Stimulated activated CD8-positive, alpha-beta memory T cell treated with anti-CD3 and anti-CD28 coated beads, Interleukin-15, amount 100 ng/mL, for 24 hours (primary cell): ENCODE data around the gene HMCN1.

ENCODE experiments used
- DNase-seq: peaks from one replicate; pipeline ENCODE4 v3.0.0-alpha.2; 2020; ENCODE audit warnings: low read depth

The HMCN1 gene

GRCh38 chr1:186030453-186030852 is 296.3 kb downstream of the HMCN1 start:
- DNase-seq, result no peak

GRCh38 chr1:186033847-186034271 is 299.7 kb downstream of the HMCN1 start:
- DNase-seq, result no peak

GRCh38 chr1:186042230-186042629 is 308.0 kb downstream of the HMCN1 start:
- DNase-seq, result no peak

- DNase-seq, result no peak
Measured at GRCh38 chr1:186043296-186043695, 309.1 kb downstream of the HMCN1 start.

- no peak for DNase-seq
Measured at GRCh38 chr1:186044079-186044685, 310.0 kb downstream of the HMCN1 start.

- no peak for DNase-seq
Measured at GRCh38 chr1:186046437-186047211, 312.4 kb downstream of the HMCN1 start.

GRCh38 chr1:186050360-186050759 is 316.2 kb downstream of the HMCN1 start:
- DNase-seq, result no peak

GRCh38 chr1:186054003-186054402 is 319.8 kb downstream of the HMCN1 start:
- no peak for DNase-seq

GRCh38 chr1:186054932-186055331 is 320.7 kb downstream of the HMCN1 start:
- DNase-seq, result no peak

GRCh38 chr1:186055846-186056245 is 321.7 kb downstream of the HMCN1 start:
- no peak for DNase-seq

GRCh38 chr1:186057086-186057485 is 322.9 kb downstream of the HMCN1 start:
- DNase-seq, result no peak

- no peak for DNase-seq
Measured at GRCh38 chr1:186059311-186059710, 325.1 kb downstream of the HMCN1 start.

GRCh38 chr1:186059752-186060151 is 325.6 kb downstream of the HMCN1 start:
- DNase-seq, result no peak

- DNase-seq, result no peak
Measured at GRCh38 chr1:186060226-186060625, 326.0 kb downstream of the HMCN1 start.

GRCh38 chr1:186063091-186063657 is 329.0 kb downstream of the HMCN1 start:
- DNase-seq, result no peak

- DNase-seq, result no peak
Measured at GRCh38 chr1:186066411-186066810, 332.2 kb downstream of the HMCN1 start.

- no peak for DNase-seq
Measured at GRCh38 chr1:186073697-186074096, 339.5 kb downstream of the HMCN1 start.

- DNase-seq, result no peak
Measured at GRCh38 chr1:186076006-186076405, 341.8 kb downstream of the HMCN1 start.

GRCh38 chr1:186078245-186078644 is 344.1 kb downstream of the HMCN1 start:
- no peak for DNase-seq

- no peak for DNase-seq
Measured at GRCh38 chr1:186079084-186079684, 345.0 kb downstream of the HMCN1 start.

- DNase-seq, result no peak
Measured at GRCh38 chr1:186082235-186082937, 348.2 kb downstream of the HMCN1 start.

- no peak for DNase-seq
Measured at GRCh38 chr1:186086583-186086982, 352.4 kb downstream of the HMCN1 start.
